Ovary (tissue), 3 donors: ENCODE measurements around the gene FMNL2.

ENCODE experiments used
- CTCF ChIP-seq, 3 donors: fragments of 450-650 bp in 2 of 3; fragments of 200-600 bp in 1 of 3; IDR thresholded peaks; one replicate each; pipeline versions ENCODE4 v1.5.1 to v1.8.0; 2016 to 2022; ENCODE audit warnings: antibody characterized with exemption in 3 of 3, mild to moderate bottlenecking in 1 of 3
- POLR2A ChIP-seq: fragments of 450-650 bp; IDR thresholded peaks from one replicate; pipeline ENCODE4 v1.6.1; 2017; ENCODE audit warnings: antibody characterized with exemption, mild to moderate bottlenecking, moderate library complexity
- donor health status: DM: no; HTN: no; CAD: no.

- TF ChIP-seq CTCF (IDR thresholded peaks at IDR 0.05), result no peak
- TF ChIP-seq POLR2A, result no peak
These were observed 243.6 kb downstream of the FMNL2 start for GRCh38 chr2:152578573-152578972.
